Colonic mucosa (tissue), 4 donors: ENCODE measurements around the gene BRF1. TPM values are rescaled to one million over a fixed set of nuclear protein-coding genes. Genes with fewer than 3 reads are reported as not detected.

Experiments used
- DNase-seq: peaks from one replicate; pipeline ENCODE4 v3.0.0-alpha.2; 2020
- H3K27ac ChIP-seq: fragments of 200-600 bp; one replicate; pipeline ENCODE4 v1.8.0; 2021
- H3K27me3 ChIP-seq: fragments of 200-600 bp; one replicate; pipeline ENCODE4 v1.8.0; 2021
- H3K36me3 ChIP-seq: fragments of 200-600 bp; one replicate; pipeline ENCODE4 v1.8.0; 2021
- H3K4me1 ChIP-seq: fragments of 200-600 bp; one replicate; pipeline ENCODE4 v1.8.0; 2021; ENCODE audit warnings: mild to moderate bottlenecking
- H3K4me3 ChIP-seq: fragments of 200-600 bp; one replicate; pipeline ENCODE4 v1.8.0; 2021
- H3K9ac ChIP-seq, 2 donors: one replicate each; pipeline ENCODE4 v1.7.0; 2013; ENCODE audit warnings: control low read depth in 2 of 2, low read depth in 2 of 2, low read length in 2 of 2
- H3K9me3 ChIP-seq: fragments of 200-600 bp; one replicate; pipeline ENCODE4 v1.8.0; 2021
- intact Hi-C: fragments of 100-400 bp; cut with DNase I; formaldehyde crosslinking; loops from one replicate; pipeline ENCODE4 v1.14.1; 2022
- total RNA-seq, 2 donors: library from RNA; stranded (reverse); fragmentation: NEBNext Ultra II Directional in 1 of 2; extraction: Animal tissue kit (Norgen Biotek cat#: 25700) in 1 of 2; gene quantifications; one replicate each; pipeline ENCODE4 v1.2.1, GENCODE V29; 2021
- TF ChIP-seq, protein P1 (sequence below): fragments of 200-600 bp; IDR thresholded peaks from one replicate; pipeline ENCODE4 v1.8.0; 2022; ENCODE audit warnings: antibody characterized with exemption, mild to moderate bottlenecking
- donor health status: healthy.
- donor health status: DM: no; HTN: no; CAD: no.
- donor health status: DM: no; HTN: no; CAD: no.

The BRF1 gene
- total RNA-seq, 2 donors from 2014 or later, result 27.2 to 40.6 TPM

- Histone ChIP-seq H3K4me1 (peaks cover 3% of the 10 kb centered on the region), H3K9me3 (no peaks in the 10 kb centered on the region), H3K9ac (no peak overlapping the region), H3K36me3 (no peaks in the 10 kb centered on the region), H3K27me3 (peaks cover 9% of the 10 kb centered on the region), H3K4me3 (no peak overlapping the region), H3K27ac (no peak overlapping the region)
- TF ChIP-seq, protein P1, sequence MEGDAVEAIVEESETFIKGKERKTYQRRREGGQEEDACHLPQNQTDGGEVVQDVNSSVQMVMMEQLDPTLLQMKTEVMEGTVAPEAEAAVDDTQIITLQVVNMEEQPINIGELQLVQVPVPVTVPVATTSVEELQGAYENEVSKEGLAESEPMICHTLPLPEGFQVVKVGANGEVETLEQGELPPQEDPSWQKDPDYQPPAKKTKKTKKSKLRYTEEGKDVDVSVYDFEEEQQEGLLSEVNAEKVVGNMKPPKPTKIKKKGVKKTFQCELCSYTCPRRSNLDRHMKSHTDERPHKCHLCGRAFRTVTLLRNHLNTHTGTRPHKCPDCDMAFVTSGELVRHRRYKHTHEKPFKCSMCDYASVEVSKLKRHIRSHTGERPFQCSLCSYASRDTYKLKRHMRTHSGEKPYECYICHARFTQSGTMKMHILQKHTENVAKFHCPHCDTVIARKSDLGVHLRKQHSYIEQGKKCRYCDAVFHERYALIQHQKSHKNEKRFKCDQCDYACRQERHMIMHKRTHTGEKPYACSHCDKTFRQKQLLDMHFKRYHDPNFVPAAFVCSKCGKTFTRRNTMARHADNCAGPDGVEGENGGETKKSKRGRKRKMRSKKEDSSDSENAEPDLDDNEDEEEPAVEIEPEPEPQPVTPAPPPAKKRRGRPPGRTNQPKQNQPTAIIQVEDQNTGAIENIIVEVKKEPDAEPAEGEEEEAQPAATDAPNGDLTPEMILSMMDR, result no peak
- intact Hi-C loops, result no loop called here
- DNase-seq, result no peak
Measured at GRCh38 chr14:105173145-105173544, 127.7 kb downstream of the BRF1 start.

DNA sequence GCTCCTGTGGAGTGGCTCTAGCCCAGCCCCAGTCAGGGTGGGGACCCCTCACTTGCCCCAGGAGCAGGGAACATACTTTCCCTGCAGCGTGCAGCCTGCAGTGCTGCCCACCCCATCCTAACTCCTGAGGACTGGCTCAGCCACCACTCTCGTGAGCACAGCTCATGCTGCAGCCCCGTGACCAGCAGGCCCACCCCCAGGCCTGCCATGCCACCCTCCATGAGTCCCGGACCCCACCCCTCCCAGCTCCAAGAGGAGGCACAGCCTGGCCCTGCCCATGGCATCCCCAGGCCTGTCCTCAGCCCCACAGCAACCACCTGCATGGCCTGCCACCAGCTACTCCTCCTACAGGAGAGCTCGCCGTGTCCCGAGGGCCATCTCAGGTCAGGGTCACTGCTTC is 128.3 kb downstream of the BRF1 start:
- H3K4me3 ChIP-seq, result no peak overlapping the region
- peaks cover 12% of the 10 kb centered on the region for H3K27me3 ChIP-seq
- H3K9ac ChIP-seq, result no peak overlapping the region
- no peak overlapping the region for H3K27ac ChIP-seq
- TF ChIP-seq, protein P1, result no peak
- H3K36me3 ChIP-seq, result no peaks in the 10 kb centered on the region
- no peaks in the 10 kb centered on the region for H3K9me3 ChIP-seq
- H3K4me1 ChIP-seq, result peaks cover 3% of the 10 kb centered on the region
- intact Hi-C loops, result no loop called here
- DNase-seq, result no peak

- H3K4me1 ChIP-seq, result peaks cover 3% of the 10 kb centered on the region
- no peaks in the 10 kb centered on the region for H3K9me3 ChIP-seq
- TF ChIP-seq, protein P1, result no peak
- DNase-seq, result no peak
- intact Hi-C loops, result no loop called here
- peaks cover 12% of the 10 kb centered on the region for H3K27me3 ChIP-seq
- no peak overlapping the region for H3K9ac ChIP-seq
- no peaks in the 10 kb centered on the region for H3K36me3 ChIP-seq
- H3K4me3 ChIP-seq, result no peak overlapping the region
- H3K27ac ChIP-seq, result no peak overlapping the region
Measured at GRCh38 chr14:105171004-105171673, 129.7 kb downstream of the BRF1 start.

DNA sequence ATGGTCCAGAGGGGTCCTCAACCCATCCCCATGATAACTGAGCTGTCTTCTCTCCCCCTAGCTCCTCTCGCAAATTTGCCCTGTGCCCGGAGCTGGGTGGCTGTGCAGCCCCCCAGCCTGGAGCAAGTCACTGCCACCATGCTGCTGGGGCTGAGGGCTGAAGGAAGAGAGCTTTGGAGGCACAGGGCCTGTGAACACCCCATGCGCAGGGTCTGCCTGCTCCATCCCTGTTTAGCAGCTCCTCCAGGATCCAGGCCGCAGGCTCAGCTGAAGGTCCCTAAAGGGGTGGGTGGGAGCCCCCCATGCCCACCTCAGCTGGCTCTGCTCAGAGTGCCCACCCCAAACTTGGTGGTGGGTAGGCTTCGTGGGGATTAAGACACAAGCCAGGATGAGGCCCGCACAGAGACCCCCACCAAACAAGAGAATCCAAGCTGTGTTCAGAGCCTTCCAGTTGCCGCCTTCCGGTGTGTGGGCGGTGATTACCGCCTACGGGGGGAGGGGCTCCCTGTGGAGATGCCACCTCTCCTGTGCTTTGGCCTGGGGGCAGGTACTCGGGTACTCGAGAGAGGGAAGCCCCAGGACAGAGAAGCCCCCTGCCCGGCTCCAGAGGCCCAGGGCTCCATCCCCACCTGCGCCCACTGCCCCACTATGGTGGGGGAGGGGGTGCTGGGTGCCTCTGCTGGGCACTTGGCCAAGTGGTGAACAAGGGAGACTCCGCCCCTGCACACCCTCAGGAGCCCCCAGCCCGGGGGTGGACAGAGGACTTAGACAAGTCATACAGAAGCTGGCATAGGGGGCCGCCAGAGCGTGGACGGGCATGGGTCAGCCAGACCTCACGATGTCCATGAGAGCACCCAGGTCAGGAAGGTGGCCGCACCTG is 130.8 kb downstream of the BRF1 start:
- H3K36me3 ChIP-seq, result no peaks in the 10 kb centered on the region
- no peak overlapping the region for H3K27ac ChIP-seq
- no peak overlapping the region for H3K4me3 ChIP-seq
- no peaks in the 10 kb centered on the region for H3K9me3 ChIP-seq
- TF ChIP-seq, protein P1, result no peak
- DNase-seq, result no peak
- H3K4me1 ChIP-seq, result peaks cover 5% of the 10 kb centered on the region
- H3K9ac ChIP-seq, result no peak overlapping the region
- intact Hi-C loops, result no loop called here
- peaks cover 12% of the 10 kb centered on the region for H3K27me3 ChIP-seq

DNA sequence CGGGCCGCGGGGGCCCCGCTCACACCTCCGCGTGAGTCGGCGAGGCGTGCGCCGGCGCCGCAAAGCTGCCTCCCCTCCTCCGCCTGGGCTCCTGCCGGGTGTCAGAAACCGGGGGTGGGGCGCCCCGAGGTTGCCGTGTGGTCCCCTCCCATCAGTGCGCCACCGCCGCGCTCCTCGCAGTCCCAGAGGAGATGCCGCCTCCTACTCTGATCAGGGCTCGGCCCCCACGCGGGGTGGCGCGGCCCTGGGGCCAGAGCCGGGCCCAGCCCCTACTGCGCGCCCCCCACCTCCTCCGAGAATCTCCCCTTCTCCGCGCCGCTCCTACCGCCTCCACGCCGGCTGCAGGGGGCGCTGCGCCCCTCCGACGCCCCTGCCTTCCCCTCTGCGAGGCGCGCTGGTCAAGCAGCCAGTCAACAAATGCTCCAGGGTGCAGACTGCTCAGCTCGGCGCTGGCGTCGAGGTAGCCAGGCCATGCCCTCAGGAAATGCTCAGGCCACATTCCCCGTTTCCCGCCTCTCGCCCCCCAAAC is 131.8 kb downstream of the BRF1 start:
- H3K36me3 ChIP-seq, result no peaks in the 10 kb centered on the region
- no peak for DNase-seq
- intact Hi-C loops, result no loop called here
- H3K4me3 ChIP-seq, result peak overlapping the region; percentile 22
- no peak overlapping the region for H3K27ac ChIP-seq
- no peaks in the 10 kb centered on the region for H3K9me3 ChIP-seq
- TF ChIP-seq, protein P1, result peak; percentile 29
- H3K4me1 ChIP-seq, result peaks cover 8% of the 10 kb centered on the region
- no peak overlapping the region for H3K9ac ChIP-seq
- H3K27me3 ChIP-seq, result peaks cover 12% of the 10 kb centered on the region
